GM12878 (cell line): ENCODE data around the gene EPHB2. TPM values are rescaled to one million over a fixed set of nuclear protein-coding genes. Genes with fewer than 3 reads are reported as not detected.

Source experiments
- ATAC-seq: fragments of 200-7000 bp; cut with Tn5 transposase; 3 replicates; pipeline ENCODE4 v1.9.1; 2020; ENCODE audit warnings: mild to moderate bottlenecking, moderate library complexity
- BruUV-seq: library from RNA; stranded (reverse); fragments of 400-500 nt; replicated peaks from 2 replicates; lab custom pipeline; 2021; lab: Mats Ljungman, UMichigan
- CTCF ChIA-PET: fragments of 300-600 bp; sonication (Branson Sonifier 250); formaldehyde crosslinking; extraction: SDS; loops from one replicate; lab custom pipeline; 2021; ENCODE audit warnings: inconsistent platforms; lab: Yijun Ruan, JAX
- POLR2A ChIA-PET: fragments of 350-600 bp; formaldehyde crosslinking; extraction: SDS; loops from one replicate; lab custom pipeline; 2021; ENCODE audit warnings: inconsistent platforms; lab: Charles Lee
- RAD21 ChIA-PET: fragments of 300-600 bp; sonication (Branson Sonifier 250); formaldehyde crosslinking; loops from one replicate; lab custom pipeline; 2023; ENCODE audit warnings: antibody characterized with exemption; ENCODE audit not compliant: unreplicated experiment; lab: Charles Lee
- SMC1A ChIA-PET: fragments of 300-600 bp; sonication (Branson Sonifier 250); formaldehyde crosslinking; loops from one replicate; lab custom pipeline; 2023; ENCODE audit not compliant: unreplicated experiment, uncharacterized antibody; lab: Charles Lee
- DNase-seq: peaks from one replicate; pipeline ENCODE4 v3.0.0-alpha.2; 2011; ENCODE audit warnings: low read depth, low spot score
- FAIRE-seq: peaks from 3 replicates; lab custom pipeline; 2011; peaks lifted over from hg19 to GRCh38; lab: Jason Lieb, UNC
- H2AFZ ChIP-seq: 2 replicates; pipeline ENCODE4 v1.6.0; 2011; ENCODE audit warnings: low read depth, low read length, control low read depth; ENCODE audit not compliant: control insufficient read depth
- H3K27ac ChIP-seq: 2 replicates; pipeline ENCODE4 v1.5.1; 2011; ENCODE audit warnings: control low read depth; ENCODE audit not compliant: control insufficient read depth, insufficient read depth
- H3K27me3 ChIP-seq, 2 experiments: replicated peaks in 1 of 2; 2 replicates each; pipeline versions ENCODE4 v1.6.0 to v1.6.1; 2011; ENCODE audit warnings: low read length in 1 of 2; ENCODE audit not compliant: control insufficient read depth in 2 of 2, insufficient read depth in 2 of 2
- H3K36me3 ChIP-seq, 2 experiments: 2 replicates each; pipeline ENCODE4 v1.5.1; 2011; ENCODE audit warnings: low read length in 1 of 2; ENCODE audit not compliant: control insufficient read depth in 2 of 2, insufficient read depth in 2 of 2
- H3K4me1 ChIP-seq: 2 replicates; pipeline ENCODE4 v1.6.1; 2011; ENCODE audit warnings: mild to moderate bottlenecking, low read length, moderate library complexity, mixed read lengths; ENCODE audit not compliant: control insufficient read depth, insufficient read depth
- H3K4me2 ChIP-seq: 2 replicates; pipeline ENCODE4 v1.6.0; 2011; ENCODE audit warnings: control low read depth; ENCODE audit not compliant: control insufficient read depth, insufficient read depth
- H3K4me3 ChIP-seq: fragments of 200-600 bp; sonication (generic); 2 replicates; pipeline ENCODE4 v1.5.1; 2016
- H3K79me2 ChIP-seq: 2 replicates; pipeline ENCODE4 v1.6.0; 2011; ENCODE audit warnings: low read length; ENCODE audit not compliant: control insufficient read depth, insufficient read depth
- H3K9ac ChIP-seq: 2 replicates; pipeline ENCODE4 v1.8.0; 2011; ENCODE audit warnings: low read length, control low read depth, mixed read lengths; ENCODE audit not compliant: control insufficient read depth, insufficient read depth
- H3K9me3 ChIP-seq: replicated peaks from 3 replicates; pipeline ENCODE4 v1.5.1; 2011; ENCODE audit warnings: mild to moderate bottlenecking, low read length; ENCODE audit not compliant: control insufficient read depth, insufficient read depth
- H4K20me1 ChIP-seq: 2 replicates; pipeline ENCODE4 v1.6.0; 2011; ENCODE audit not compliant: control insufficient read depth, insufficient read depth
- EED ChIP-seq: sonication (generic); IDR thresholded peaks from 2 replicates; pipeline ENCODE4 v1.6.1; 2016; ENCODE audit warnings: antibody characterized with exemption, low read depth
- TCF3 ChIP-seq: IDR thresholded peaks from 2 replicates; pipeline ENCODE4 v1.6.1; 2012; ENCODE audit warnings: low read depth, mild to moderate bottlenecking, low read length, borderline replicate concordance; ENCODE audit not compliant: insufficient read depth
- ZZZ3 ChIP-seq: IDR thresholded peaks from 2 replicates; pipeline ENCODE4 v1.6.1; 2011; ENCODE audit warnings: low read depth; ENCODE audit not compliant: control insufficient read depth, insufficient read length
- WGBS: methylation state at CpG from one replicate; pipeline ENCODE4 v1.1.6; 2016; ENCODE audit warnings: low lambda C conversion rate; ENCODE audit not compliant: insufficient replicate concordance, insufficient coverage; ENCODE audit errors: missing lambda C conversion rate; 5-methylcytosine and 5-hydroxymethylcytosine counted together
- in situ Hi-C: fragments of 300-500 bp; cut with MboI; formaldehyde crosslinking; loops from 9 replicates; pipeline ENCODE4 v1.14.3; 2018; ENCODE audit warnings: mixed read lengths
- intact Hi-C: fragments of 100-400 bp; cut with micrococcal nuclease; formaldehyde crosslinking; loops from one replicate; pipeline ENCODE4 v1.14.2; 2022; ENCODE audit not compliant: unreplicated experiment
- polyA plus RNA-seq, 11 experiments: library from polyadenylated mRNA; depleted of rRNA in 4 of 11; unstranded in 6 of 11; stranded (reverse) in 5 of 11; fragments of >200 nt; fragmentation: Nextera tagmentation in 4 of 11; fragmentation: Illumina TruSeq in 1 of 11; extraction: Ambion mirVana in 4 of 11; extraction: Trizol in 1 of 11; gene quantifications; 1 replicate in 1 of 11; 2 replicates in 10 of 11; pipeline versions ENCODE4 v1.2.1 to v1.2.3, GENCODE V29; 2011 to 2016; ENCODE audit warnings: inconsistent platforms in 2 of 11, missing spikeins in 2 of 11, low read depth in 1 of 11
- total RNA-seq, 4 experiments: library from RNA; depleted of rRNA in 3 of 4; stranded (reverse); fragments of >200 nt in 3 of 4; fragmentation: Illumina TruSeq in 1 of 4; extraction: Trizol in 1 of 4; gene quantifications; 2 replicates each; pipeline versions ENCODE4 v1.2.1 to v1.2.3, GENCODE V29; 2013 to 2021
- TF ChIP-seq, protein P1 (sequence below): fragments of 450-650 bp; IDR thresholded peaks from 2 replicates; pipeline ENCODE4 v1.6.1; 2017; ENCODE audit warnings: mild to moderate bottlenecking, moderate library complexity

The EPHB2 gene
- total and polyA plus RNA-seq, 10 of the 15 experiments (the other 5 are each of a cell fraction or from before 2014, with no cell fraction given): 0.13 to 3.3 (median 0.92) TPM

- ChIA-PET POLR2A (no interaction called here), RAD21 (no interaction called here), SMC1A (interaction anchor here (1.1 kb wide), 1 partner anchor 8 kb away, joined by 3 read pairs; no protein-coding TSS in a partner anchor), CTCF (interaction anchor here (0.8 to 1.2 kb wide), 3 partner anchors 8 to 15 kb away, joined by 3 to 4 read pairs (median 3); no protein-coding TSS in a partner anchor)
- H3K27me3 ChIP-seq: peaks cover 0 to 3% of the 10 kb centered on the region in 2 experiments; a peak in 2 of 4 replicates
- BruUV-seq: no TSS peak
- H3K27ac ChIP-seq: no peak overlapping the region
- TF ChIP-seq EED (no peak), ZZZ3 (no peak), TCF3 (no peak)
- TF ChIP-seq, protein P1, sequence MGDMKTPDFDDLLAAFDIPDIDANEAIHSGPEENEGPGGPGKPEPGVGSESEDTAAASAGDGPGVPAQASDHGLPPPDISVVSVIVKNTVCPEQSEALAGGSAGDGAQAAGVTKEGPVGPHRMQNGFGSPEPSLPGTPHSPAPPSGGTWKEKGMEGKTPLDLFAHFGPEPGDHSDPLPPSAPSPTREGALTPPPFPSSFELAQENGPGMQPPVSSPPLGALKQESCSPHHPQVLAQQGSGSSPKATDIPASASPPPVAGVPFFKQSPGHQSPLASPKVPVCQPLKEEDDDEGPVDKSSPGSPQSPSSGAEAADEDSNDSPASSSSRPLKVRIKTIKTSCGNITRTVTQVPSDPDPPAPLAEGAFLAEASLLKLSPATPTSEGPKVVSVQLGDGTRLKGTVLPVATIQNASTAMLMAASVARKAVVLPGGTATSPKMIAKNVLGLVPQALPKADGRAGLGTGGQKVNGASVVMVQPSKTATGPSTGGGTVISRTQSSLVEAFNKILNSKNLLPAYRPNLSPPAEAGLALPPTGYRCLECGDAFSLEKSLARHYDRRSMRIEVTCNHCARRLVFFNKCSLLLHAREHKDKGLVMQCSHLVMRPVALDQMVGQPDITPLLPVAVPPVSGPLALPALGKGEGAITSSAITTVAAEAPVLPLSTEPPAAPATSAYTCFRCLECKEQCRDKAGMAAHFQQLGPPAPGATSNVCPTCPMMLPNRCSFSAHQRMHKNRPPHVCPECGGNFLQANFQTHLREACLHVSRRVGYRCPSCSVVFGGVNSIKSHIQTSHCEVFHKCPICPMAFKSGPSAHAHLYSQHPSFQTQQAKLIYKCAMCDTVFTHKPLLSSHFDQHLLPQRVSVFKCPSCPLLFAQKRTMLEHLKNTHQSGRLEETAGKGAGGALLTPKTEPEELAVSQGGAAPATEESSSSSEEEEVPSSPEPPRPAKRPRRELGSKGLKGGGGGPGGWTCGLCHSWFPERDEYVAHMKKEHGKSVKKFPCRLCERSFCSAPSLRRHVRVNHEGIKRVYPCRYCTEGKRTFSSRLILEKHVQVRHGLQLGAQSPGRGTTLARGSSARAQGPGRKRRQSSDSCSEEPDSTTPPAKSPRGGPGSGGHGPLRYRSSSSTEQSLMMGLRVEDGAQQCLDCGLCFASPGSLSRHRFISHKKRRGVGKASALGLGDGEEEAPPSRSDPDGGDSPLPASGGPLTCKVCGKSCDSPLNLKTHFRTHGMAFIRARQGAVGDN: no peak
- no peak overlapping the region for H3K4me3 ChIP-seq
- no peaks in the 10 kb centered on the region for H3K9me3 ChIP-seq
- ATAC-seq (no peak), DNase-seq (no peak), FAIRE-seq (no peak)
- H3K4me1 ChIP-seq: no peaks in the 10 kb centered on the region
- 41% methylated on average over 12 of the region's 12 CpGs for WGBS
- no peak overlapping the region for H2AFZ ChIP-seq
- H3K79me2 ChIP-seq: no peaks in the 10 kb centered on the region
- in situ Hi-C loops (no loop called here), intact Hi-C loops (no loop called here)
- no peaks in the 10 kb centered on the region for H3K36me3 ChIP-seq
- H3K9ac ChIP-seq: no peak overlapping the region
- no peaks in the 10 kb centered on the region; the same call in 1 of the 2 replicates for H4K20me1 ChIP-seq
- H3K4me2 ChIP-seq: no peak overlapping the region
Measured at GRCh38 chr1:22877112-22877915, 166.7 kb downstream of the EPHB2 start.
